ENCODE data around the gene CACNA1B.
"Not testable (repeated sequence)": the region's sequence is repeated elsewhere in the genome, so short reads cannot be mapped to it uniquely, and the experiment has no call there.

Gene CACNA1B

DNA sequence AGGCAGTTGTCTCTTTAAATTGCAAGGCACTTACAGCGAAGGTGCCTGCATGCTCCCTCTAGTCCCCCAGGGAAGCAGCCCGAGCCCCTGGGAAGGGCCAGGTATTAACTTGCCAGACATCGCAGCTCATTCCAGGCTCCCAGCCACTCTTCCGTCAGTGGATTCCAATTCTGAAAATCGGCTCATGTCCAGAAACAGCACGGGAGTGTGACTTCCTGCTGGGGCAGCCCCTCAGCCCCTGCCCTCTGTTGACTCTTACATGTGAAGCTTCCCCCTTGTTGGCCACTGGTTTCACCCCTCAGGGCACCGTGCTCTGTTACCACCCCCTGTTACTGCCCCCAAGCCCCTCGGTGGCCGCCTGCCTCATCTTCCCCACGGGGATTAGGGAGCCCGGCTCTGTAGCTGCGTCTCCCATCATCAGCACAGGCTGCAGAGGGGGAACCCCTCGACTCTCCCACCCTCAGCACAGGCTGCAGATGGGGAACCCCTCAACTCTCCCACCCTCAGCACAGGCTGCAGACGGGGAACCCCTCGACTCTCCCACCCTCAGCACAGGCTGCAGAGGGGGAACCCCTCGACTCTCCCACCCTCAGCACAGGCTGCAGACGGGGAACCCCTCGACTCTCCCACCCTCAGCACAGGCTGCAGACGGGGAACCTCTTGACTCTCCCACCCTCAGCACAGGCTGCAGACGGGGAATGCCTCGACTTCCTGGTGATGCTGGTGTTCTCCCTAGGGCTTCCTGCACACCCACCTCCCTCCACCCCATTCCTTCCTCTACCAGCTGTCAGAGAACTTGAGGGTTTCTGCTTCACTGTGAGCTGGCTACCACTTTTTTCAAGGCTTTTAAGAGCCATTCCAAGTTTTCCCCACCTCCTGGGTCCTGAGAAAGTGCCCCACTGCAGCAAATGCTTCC, 11.1 kb upstream of the CACNA1B start:
- DNase-seq, result no peak

DNA sequence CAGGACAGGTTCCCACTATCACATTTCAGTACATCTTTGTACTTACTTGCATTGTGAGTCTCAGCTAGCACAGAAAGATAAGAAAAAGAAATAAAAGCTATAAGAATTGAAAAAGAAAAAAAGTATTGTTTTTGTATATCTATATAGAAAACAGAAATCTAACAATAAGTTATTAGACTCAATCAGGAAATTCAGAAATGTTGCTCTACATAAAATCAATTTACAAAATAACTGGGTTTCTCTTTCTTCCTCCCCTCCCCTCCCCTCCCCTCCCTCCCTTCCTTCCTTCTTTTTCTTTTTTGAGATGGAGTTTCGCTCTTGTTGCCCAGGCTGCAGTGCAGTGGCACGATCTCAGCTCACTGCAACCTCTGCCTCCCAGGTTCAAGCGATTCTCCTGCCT, 7.2 kb upstream of the CACNA1B start:
- no peak for DNase-seq

DNA sequence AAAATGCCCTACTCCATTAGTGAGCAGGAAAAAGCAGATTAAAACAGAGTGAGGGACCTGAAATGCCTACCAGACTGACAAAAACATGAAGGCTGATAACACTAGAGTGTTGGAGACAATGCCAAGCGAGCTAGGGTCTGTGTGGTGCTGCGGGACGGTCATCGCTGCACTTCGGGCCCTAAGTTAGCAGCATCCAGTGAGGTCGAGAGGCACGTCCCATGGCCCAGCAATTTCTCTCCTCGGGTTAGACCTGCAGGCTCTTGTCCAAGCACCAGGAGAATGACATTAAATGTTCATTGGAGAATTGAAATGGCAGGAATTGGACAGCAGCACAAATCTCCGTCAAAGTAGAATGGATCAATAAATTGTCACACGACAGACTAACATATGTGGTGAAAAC, 5.3 kb upstream of the CACNA1B start:
- no peak for DNase-seq

DNA sequence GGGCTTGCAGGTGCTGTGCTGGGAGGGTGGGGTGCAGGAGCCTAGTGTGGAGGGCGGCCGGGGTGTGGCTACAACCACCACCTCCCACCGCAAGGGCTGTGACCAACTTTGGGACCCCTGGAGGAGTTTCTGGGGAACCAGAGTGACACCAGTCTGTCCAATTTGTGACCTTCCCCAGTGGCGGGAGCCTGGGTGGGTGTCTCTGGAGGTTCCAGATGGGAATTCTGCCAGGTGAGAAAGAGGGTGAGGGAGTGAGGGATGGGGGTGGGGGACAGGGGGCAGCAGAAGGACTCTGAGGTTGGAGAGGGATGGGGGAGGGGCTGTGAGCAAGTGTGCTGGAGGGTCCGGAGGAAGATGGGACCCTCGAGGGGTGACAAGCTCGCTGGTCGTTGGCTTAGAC, 4.2 kb upstream of the CACNA1B start:
- no peak for DNase-seq

DNA sequence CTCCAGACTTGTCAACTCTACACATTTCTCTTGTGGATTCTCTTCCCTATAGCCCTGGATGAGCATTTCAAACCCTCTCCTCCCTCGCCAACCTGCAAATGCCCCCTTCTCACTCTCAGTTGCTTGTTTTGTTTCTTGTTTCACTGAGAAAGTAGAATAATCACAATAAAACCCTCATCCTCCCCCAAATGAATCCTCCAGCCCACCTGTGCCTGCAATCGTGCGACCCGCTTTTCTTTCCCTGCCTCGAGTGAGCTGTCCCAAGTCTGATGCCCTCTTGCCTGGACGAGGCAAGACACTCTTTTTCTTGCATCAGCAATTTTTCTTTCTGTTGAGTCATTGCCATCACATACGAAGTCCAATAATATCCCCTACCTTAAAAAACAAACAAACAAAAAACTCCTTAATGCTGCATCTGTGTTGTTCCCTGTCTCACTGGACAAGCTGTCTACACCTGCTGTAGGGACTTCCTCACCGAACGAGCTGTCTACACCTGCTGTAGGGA, 3.7 kb upstream of the CACNA1B start:
- no peak for DNase-seq

DNA sequence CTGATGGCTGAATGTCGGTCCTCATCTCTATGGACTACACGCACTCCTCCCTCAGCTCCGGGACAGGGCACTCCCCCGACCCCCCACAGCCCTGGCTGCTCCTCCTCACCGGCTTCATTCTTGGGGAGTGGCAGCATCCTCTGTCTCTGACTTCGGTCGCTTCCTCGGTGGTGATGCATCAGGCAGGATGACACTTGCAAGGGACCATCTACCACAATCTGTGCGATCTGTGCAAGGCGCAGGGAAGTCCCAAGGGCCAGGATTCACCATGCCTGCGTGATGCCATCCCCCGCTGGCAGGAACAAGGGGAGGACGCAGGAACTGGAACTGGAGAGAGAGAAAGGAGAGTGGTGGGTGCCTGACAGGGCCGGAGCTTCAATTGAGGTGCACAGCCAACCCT, 2.2 kb upstream of the CACNA1B start:
- DNase-seq, result no peak

DNA sequence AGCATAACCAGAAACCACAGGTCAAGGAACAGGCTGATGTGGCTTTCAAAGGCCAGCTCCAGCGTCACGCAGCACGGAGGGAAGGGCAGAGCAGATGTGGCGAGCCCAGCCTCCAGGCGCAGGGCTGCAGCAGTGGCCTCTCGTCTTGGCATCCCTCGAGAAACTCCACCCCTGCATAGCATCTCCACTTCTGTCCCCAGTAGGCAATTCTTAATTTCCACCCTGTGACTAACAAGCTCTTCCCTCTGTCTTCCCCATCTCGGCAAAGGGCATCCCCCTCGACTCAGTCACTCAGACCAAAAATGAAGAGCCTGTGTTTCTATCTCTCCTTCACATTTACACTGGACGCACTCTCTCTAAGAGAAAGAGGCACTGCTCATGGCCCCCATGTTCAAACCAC, 1.7 kb upstream of the CACNA1B start:
- DNase-seq, result no peak

DNA sequence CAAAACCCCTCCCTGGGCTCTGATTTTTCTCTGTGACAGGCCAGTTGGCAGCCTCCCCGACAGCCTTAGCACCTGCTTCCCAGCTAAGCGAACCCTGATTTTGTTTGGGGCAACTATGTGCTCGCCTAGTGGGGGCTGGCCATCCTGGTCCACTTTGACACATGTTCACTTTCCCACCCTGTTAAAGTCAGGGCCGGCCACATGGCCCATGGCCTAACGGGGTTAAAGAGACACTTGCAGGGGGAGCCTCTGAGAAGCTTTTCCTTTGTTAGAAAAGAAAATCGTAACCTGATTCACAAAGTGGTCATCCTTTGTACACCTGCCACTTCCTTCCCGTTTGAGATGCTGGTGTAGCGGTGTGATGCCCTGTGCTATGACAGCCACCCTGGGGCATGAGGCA, 1.3 kb upstream of the CACNA1B start:
- DNase-seq, result no peak

DNA sequence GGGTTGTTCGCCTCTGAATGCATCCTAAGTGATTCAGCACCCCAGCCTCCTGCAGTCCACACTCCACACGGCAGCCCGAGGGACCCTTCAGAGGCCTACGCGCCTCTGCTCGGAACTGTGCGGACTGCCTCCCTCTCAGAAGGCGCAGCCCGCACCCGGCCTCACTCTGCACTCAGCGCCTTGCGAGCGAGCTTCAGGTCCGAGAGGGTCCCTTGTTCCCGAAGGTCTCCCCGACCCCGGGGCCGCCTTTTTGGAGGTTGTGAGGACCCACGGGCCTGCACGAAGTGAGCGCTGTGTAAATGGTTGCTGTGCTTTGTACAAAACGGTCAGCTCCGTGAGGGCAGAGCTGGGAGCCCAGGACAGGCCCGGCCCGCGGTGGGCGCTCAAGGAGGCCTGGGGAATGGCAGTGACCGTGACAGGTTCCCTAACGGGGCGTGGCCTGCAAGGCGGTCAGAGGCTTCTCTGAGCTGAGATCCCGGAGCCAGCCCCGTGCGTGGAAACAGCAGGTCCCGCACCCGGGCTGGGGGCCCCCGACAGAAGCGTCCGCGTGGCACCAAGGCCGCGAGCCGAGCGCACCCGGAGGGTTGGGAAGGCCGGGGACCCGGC, 698 bp upstream of the CACNA1B start:
- DNase-seq, result no peak

DNA sequence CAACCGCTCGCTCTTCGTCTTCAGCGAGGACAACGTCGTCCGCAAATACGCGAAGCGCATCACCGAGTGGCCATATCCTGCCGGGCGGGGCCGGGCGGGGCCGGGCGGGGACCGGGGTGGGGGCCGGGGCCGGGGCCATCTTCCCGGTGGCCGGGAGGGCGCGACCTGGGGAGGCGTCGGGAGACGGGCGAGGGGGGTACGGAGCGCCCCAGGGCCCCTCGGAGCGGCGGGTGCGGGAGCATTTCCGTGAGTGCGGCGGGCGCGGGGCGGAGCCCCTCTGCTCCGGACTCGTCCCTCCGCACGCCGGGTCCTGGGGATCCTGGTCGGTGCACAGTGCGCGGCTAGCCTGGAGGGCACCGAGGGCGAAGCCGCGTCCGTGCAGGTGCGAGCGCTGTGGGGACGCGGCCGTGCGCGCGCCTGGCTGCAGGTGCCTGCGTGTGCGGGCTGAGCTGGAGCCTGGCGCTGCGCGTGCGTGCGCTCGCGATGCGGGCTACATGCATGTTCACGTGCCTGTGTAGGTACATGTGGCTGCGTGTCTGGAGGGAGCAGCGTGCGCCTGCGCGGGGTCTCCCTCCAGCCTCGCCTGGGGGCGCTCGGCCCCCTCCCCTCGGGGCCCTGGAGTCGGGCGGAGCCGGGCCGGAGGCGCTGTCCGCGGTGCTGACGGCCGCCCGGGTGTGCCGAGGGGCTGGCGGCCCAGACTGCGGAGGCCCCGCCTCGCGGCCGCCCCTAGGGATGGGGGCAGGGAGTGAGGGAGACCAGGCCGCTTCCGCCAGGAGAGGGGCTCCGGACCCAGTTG, 762 bp downstream of the CACNA1B start:
- peak; percentile 49 for DNase-seq

DNA sequence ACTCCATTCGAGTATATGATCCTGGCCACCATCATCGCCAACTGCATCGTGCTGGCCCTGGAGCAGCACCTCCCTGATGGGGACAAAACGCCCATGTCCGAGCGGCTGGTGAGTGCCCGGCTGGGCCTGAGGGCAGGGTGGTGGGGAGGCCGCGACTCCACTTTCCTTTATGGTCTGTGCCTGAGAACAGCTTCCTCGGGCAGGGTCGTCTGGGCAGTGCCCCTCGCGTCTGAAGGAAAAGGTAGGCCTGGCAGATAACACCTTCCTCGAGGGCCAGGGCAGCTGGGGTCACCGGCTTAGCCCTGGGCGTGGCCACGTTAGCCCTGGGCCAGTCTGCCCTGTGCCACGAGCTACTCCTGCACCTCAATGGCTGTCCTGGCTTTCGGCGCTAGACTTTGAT, 1.5 kb downstream of the CACNA1B start:
- no peak for DNase-seq

DNA sequence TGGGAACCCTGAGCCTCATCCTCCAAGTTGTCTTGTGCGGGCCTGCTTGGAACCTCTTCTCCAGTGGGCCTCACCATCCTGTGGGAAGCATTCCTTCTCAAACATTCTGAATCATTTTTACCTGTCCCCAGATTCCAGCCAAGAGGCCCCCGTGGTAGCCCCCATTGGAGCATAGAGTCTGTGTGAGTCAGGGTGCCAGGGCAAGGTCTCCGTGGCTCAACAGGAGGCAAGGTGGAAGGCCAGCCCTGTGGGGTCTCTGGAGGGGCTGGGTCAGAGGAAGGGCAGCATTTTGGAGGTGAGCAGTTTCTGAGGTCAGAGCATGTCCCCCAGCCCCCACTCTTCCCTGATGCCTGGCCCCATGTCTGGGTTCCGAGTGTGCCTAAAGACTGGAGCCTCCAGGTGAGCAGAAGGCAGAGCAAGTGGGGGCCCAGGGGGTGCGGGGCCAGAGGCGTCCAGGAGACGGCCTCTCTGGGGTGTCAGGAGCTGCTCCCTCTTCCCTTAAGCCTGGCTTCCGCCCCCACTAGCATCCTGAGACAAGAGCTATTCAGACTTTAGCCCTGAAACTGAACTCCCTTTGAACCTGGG, 2.1 kb downstream of the CACNA1B start:
- DNase-seq, result no peak

DNA sequence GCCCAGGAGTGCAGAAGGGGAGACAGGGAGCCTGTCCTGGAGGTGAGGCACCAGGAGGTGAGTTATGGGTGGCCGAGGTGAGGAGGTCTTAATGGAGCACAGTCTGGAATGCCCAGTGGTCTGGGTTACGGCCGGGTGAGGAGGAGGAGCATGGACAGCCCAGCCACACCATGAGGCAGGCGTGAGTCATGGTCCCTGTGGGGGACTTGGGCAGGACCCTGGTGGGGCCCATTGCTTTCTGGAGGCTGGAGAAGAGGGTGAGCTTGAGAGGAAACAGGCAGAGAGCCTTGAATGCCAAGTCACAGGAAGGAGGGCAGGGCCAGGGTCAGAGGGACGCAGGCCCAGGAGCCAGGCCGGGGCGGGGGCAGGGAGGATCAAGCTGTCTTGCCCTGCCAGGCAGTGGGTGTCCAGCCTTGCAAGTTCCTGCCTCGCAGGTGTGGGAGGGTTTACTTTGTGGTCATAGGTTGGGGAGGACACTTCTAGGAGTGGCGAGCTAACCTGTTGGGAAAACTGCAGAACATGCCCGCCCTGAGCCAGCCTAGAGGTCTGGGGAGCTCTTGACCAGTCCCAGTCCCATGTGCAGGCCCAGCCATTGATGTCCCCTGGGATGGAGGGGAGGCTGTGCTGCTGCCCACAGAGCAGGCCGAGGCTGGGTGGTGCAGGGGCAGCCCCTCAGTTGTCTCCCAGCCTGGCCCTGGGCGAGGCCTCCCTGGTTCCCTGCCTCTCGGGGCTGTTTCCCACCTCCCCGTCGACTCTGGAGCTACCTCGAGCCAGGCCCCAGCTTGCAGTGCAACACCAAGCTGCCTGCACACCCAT, 2.8 kb downstream of the CACNA1B start:
- no peak for DNase-seq

DNA sequence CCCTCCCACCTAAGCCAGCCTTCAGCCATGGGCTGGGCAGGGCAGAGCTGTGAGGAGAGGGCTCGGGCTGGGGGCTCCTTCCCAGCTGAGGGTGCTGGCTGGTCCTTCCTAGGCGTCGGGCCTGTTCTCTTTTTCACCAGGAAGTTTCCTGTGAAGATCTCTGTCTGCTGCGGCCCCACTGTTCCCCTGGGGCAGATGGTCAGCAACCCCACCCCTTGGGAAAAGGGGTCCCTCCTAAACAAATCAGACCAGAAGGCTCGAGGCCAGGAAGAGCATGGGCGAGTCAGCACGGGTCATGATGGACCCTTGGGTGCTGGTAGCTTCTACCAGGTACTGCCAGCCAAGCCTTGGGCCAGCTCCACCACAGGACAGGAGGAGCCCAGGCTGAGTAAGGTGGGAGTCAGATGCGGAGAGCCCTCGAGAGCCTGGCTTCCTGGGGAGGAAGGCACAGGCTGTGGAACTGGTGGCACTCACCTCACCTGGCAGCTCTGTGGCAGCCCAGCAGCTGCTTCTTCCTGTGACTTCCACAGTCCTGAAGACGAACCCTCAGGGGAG, 3.5 kb downstream of the CACNA1B start:
- no peak for DNase-seq

DNA sequence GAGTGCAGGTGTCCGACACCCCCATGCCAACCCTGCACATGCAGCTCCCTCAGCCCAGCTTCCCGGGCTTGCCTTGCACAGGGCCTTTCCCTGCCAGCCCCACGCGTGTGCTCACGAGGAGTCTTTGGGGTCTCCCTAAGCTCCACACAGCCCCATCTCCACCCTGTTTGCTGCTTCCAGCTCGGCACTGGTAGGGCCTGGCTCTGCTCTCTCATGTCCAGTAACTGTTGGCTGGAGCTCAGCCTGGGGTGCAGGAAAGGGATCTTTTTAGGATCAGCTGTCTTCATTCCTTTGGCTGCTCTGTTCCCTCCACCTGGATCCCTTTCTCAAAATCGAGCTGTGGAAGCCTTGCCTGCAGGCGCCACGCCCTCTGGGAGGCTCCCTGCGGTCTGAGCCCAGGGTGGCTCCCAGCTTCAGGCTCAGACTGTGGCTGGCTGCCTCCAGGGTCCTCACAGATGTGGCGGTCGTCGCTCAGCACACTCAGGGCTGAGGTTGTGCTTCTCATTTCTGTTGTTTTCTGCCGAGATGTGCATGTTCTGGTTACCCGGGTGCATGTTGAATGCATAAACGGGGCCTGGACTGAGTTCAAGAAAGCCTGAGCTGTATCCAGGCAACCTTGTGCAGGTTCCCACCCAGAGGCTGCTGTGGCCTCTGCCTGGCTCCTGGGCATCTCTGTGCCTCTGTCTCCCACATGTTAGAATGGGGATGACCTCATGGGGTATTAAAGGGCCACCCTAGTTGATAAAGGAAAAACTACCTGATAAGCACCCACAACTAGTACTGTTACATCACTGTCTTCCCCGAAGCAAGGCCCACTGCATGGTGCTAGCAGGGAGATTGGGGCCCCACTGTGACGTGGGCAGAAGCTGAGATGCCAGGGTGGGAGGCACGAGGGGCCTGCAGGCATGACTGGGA, 4.3 kb downstream of the CACNA1B start:
- DNase-seq, result no peak

DNA sequence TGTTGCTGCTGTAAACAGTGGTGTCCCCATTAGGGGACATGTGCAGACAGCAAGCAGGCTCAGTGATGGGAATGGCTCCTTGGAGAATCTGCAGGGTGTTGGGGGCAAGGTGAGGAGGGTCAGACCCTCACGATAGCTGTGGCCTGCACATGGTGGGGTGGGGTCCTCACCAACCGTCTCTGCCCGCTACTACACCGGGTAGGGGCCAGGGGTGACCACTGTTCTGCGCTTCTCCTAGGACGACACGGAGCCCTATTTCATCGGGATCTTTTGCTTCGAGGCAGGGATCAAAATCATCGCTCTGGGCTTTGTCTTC, 4.9 kb downstream of the CACNA1B start:
- no peak for DNase-seq

DNA sequence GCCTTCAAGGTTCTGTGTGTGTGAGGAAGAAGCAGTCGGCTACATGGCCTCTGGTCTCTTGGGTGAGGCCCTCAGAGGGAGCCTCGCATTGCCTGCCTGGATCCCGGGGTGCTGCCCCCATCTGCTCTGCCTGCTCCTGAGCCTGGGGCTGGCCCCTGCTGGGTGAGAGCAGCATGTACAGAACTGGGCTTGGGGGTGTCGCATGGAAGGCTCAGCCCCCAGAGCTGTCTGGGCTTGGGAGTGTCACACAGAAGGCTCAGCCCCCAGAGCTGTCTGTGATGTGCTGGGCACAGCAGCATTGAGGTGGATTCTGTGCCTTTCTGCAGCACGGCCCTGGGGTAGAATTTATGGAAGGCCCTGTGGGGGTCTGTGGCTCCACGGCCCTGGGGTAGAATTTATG, 6.4 kb downstream of the CACNA1B start:
- not testable (repeated sequence) for DNase-seq

DNA sequence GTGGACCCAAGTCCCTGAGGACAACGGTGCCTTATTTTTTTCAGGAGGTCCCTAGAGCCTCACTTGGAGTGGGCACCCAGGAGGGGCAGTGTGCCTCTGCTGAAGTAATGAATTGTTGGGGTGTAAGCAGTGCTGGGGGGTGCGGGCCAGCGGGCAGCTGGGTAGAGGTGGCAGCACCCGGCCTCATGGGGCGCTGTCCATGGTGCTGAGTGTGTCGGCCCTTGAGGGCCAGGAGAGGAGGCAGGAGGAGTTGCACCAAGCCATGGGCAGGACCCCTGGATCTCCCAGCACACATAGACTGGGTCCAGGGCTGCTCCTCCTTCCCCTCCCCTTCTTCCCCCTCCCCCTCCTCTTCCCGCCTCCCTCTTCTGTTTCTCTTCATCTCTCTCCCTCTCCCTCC, 7.0 kb downstream of the CACNA1B start:
- DNase-seq, result peak; percentile 51

DNA sequence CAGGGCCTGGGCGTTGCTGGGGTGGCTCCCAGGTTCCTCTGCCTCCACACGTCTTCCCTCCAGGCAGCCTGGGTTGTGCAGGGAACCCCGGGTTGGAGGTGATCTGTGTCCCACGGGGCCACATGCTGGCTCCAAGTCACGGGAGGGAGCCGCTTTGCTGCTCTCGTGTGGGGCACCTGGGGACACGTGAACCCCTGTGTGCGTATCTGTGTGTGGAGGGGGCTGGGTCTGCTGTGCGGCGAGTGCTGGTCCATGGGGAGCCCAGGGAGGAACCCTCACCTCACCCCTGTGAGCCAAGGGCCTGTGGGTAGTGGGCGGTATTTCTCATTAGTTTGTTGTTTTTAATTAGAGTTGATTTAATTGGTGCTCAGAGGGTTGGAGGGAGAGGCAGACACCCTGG, 7.5 kb downstream of the CACNA1B start:
- DNase-seq, result not testable (repeated sequence)

DNA sequence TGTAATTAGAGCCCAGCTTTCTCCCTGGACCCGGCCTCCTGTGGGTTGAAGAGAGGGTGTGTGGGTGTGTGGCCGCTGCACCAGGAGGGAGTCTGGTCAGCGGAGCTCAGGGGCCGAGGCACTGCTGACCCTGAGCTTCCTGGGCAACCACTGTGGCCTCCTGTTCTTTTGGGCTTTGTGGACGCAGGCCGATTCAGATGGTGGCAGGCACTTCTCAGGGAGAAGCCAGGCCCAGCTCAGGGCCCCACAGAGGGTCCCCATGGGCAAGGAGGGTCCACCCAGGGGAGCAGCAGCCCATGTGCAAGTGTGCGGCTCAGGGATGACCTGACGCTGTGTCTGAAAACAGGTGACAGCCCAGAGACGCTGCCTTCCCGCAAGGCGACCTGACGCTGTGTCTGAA, 11.0 kb downstream of the CACNA1B start:
- DNase-seq, result not testable (repeated sequence)

DNA sequence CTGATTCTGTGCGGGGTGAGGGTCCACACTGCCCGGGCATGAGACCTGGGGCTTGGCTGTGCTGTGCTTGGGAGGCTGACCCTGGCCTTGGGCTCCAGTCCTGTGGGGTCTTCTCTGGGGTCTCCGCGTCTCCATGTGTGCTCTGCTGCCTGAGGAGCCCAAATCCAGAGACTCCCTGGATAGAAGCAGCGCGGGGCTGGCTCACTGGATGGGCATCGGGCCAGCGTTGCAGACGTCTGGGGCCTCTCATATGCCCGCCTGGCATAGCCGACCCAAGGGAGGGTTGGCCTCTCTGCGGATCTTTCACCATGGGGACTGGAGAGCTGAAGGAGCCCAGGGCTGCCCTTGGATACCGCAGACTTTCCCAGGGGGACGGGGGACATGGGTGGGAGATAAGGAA, 12.4 kb downstream of the CACNA1B start:
- DNase-seq, result not testable (repeated sequence)
